ENCODE data around the gene NFKBIB.
A peak's percentile ranks its signal among the peaks of the same experiment; 100 is the strongest.
"Not testable (repeated sequence)": the region's sequence is repeated elsewhere in the genome, so short reads cannot be mapped to it uniquely, and the experiment has no call there.

Gene NFKBIB
- total RNA-seq = 23.6 to 30.7 reads per million in 2 donors

DNA sequence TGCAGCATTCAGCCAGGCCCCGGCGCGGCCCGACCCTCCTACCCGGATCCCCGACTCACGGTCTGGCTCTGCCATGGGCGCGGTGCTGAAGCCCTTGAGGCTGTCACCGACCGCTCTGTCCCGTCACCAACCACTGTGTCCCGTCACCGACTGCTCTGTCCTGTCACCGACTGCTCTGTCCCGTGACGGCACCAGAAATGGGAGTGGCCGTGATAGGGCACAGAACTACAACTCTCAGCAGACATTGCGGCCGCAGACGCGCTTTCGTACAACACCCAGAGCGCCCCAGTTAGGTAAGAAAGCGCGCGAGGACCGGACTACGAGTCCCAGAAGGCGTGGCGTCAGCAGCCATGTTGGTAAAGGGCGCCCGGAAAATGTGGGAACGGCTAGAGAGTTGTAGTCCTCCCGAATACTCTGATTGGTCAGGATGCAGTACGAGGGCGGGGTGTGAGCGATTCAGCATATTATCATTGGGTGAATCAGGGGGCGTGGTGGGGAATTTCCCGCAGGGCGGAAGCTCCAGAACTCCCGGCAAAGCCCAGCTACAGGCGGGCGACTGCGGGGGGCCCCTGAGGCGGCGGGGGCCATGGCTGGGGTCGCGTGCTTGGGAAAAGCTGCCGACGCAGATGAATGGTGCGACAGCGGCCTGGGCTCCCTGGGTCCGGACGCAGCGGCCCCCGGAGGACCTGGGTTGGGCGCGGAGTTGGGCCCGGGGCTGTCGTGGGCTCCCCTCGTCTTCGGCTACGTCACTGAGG is at the start of gene NFKBIB, which contains the start of gene SIRT2:
TSS of gene NFKBIB (plus strand) at position 523 of the 755 bp plus-strand sequence. CDS start at position 587, 64 bp downstream.
TSS of gene SIRT2 (minus strand) at position 172 of the 755 bp plus-strand sequence. CDS start at position 75, 97 bp downstream.
- peak; percentile 82 for DNase-seq

DNA sequence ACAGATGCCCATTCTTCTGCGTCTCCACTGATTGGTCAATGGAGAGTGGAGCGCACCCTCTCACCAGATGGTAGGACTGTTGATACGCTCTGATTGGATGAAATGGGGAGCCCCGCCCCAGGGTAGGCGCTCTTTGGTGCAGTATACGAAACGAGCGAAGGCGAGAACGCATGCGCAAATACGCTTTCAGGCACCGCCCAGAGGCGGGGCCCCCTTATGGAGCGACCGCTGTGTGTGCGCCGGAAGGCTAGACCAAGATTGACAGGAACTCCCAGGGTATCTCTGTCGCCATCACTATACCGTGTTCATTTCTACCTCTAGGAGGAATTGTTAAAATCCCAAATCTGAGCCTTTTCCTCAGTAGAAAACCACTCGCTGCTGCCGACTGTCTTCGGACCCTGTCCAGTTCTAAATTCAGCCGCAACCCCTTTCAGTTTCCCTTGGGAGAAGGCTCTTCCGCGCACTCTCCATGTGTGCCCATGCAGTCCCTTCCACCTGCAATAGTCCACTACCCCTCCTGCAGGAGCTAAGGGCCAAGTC is 49.3 kb upstream of the NFKBIB start:
- DNase-seq = peak; percentile 77

GRCh38 chr19:38850976-38851621 is 48.7 kb upstream of the NFKBIB start:
- DNase-seq = no peak

GRCh38 chr19:38851622-38852230 is 48.0 kb upstream of the NFKBIB start:
- DNase-seq = peak; percentile 78

DNA sequence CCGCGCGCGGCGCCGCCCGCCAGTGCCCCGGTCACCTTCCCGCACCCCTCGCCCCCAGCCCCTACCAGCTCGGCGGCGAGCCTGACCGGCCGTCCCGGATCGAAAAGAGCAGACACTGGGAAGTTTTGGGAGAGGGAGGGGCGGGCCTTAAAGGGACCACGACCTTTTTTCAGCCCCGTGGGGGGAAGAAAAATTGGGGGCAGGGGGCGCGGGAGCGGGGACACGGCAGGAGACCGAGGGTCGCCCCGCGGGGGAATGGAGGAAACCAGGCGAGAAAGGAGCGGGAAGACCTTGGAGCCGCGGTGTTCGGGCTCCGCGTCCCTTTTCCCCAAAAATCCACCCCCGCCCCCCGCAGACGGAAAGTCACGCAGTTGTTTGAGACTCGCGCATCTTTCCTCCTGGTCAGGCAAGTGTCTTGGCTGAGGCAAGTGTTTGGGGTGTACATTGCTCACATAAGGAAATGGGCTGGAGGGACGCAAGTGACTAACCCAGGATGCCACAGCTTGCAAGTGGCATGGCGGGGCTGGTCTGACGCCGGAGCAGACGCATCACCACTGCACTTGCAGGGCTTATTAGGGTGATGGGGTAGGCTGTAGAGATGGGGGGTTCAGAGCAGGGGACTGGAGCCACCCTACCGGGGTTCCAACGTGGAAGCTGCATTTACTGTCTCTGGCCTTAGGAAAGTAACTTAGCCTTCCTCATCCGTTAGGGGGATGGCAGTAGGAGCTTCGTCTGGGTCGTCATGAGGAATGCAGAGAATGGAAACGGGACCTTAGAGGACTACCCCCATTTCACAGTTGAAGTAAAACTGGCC is 47.3 kb upstream of the NFKBIB start:
- peak; percentile 63 for DNase-seq

DNA sequence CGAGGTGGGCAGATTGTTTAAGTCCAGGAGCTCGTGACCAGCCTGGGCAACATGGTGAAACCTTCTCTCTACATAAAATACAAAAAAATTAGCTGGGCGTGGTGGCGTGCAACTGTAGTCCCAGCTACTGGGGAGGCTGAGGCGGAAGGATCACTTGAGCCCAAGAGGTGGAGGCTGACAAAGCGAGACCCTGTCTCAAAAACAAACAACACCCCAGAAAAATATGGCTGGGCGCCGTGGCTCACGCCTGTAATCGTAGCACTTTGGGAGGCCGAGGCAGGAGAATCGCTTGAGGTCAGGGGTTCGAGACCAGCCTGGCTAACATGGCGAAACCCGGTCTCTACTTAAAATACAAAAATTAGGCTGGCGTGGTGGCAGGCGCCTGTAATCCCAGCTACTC is 46.6 kb upstream of the NFKBIB start:
- DNase-seq = no peak

- not testable (repeated sequence) for DNase-seq
Observed at GRCh38 chr19:38854961-38855360, 44.8 kb upstream of the NFKBIB start.

GRCh38 chr19:38855751-38856150 is 44.0 kb upstream of the NFKBIB start:
- not testable (repeated sequence) for DNase-seq

DNA sequence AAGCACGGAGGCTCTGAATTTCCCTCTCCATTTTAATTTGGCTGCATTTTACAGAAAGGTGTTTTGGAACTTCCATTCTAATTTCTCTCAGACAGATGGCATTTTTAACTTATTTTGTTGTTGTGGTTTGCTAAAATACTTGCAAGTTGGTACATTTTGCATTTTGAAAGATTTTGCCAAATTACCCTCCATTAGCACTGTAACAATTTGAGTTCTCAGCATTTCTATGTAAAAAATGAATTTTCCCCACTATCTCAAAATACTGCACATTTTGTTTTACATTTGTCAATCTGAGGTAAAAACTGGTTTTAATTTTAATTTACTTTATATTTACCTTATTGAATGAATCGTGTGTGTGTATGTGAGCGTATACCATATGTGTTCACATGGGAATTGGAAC is 43.0 kb upstream of the NFKBIB start:
- DNase-seq = no peak

DNA sequence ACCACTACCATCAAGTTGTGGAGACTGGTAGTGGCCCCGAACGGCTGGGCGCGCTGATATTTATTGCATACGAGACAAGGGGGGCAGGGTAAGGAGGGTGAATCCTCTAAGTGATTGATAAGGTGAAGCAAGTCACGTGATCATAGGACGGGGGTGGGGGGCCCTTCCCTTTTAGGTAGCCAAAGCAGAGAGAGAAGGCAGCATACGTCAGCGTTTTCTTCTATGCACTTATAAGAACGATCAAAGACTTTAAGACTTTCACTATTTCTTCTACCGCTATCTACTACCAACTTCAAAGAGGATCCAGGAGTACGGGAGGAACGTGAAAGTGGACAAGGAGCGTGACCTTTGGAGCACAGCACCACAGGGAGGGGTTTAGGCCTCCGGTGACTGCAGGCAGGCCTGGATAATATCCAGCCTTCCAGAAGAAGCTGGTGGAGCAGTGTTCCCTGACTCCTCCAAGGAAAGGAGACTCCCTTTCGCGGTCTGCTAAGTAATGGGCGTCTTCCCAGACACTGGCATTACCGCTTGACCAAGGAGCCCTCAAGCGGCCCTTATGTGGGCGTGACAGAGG is 40.1 kb upstream of the NFKBIB start:
- DNase-seq = not testable (repeated sequence)

- DNase-seq = no peak
Observed at GRCh38 chr19:38861368-38861767, 38.4 kb upstream of the NFKBIB start.

DNA sequence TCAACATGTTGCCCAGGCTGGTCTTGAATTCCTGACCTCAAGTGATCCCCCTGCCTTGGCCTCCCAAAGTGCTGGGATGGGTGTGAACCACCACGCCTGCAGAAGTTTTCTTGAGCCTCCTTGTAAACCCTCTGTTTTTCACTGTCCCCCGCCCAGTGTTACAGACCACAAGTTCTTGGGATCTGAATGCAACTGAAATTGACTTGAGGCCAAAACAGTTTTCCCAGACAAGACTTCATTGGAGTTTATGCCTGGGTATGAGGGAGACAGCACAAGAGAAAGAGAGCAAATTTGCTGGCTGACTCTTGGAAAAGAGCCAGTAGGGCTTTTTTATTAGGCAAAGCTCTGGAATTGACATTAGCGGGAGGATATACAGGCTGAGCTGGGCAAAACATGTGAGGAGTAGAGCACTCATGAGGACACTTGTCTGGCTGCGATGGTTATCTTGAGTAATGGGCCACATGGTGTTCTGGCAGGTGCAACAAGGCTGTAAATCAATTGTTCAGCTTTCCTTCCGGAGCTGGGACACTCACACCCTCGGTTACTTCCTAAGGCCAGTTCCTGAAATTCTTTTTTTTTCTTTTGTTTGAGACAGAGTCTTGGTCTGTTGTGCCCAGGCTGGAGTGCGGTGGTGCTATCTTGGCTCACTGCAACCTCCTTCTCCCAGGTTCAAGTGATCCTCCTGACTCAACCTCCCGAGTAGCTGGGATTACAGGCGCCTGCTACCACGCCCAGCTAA is 37.3 kb upstream of the NFKBIB start:
- no peak for DNase-seq

DNA sequence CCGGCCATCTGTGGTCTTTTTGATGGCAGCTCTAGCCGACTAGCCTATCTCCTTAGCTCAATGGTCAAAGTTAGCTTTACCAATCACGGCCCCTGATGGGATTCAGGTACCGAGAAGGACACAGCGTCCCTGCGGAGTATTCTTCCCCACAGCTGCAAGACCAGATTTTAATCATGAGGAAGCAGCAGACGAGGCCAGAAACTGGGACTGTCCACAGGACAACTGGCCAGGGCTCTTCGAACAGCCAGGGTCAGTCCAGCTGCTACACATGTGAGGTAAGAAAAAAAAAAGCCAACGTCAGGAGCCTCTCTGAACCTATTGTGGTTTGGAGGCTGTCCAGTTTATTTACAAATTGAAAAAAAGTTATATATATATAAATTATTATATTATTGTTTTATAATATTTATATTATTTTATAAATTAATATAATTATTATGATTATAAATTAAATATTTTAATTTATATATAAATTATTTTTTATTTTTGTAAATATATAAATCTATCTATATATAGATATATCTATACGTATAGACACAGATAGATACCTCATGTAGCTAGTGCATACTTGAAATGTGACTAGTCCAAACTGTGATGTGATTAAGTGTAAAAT is 32.5 kb upstream of the NFKBIB start:
- DNase-seq = no peak

GRCh38 chr19:38868551-38868950 is 31.2 kb upstream of the NFKBIB start:
- DNase-seq = no peak

DNA sequence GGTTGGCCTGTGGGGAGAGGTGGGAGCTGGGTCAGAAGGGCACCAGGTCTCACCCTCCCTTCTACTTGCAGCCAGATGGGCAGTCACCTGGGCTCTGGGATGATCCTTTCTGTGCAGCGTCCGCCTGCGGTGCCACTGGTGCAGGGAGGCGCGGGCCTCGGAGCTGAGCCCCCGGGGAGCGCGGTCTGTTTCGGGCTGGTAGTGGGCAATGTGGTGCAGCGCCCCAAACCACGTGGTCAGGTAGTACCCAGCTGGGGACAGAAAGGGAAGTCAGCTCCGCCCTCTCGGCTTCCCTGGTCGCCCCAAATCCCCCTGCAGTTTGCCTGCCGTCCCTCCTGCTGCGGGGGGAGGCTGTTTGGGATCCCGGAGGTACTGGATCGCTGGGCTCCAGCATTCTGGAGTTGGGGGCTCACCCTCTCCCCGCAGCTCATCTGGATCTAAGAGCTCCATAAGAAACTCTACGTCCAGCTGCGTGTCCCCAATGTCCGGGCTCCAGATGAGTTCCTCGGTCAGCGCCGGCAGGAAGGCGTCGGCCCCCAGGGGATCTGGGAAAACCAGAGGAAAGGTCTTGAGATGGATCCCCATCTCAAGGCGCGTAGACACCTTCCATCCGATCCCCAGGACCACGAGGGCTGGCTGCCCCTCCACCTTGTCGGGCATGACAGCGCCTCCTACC is 30.5 kb upstream of the NFKBIB start:
- no peak for DNase-seq

GRCh38 chr19:38869836-38870607 is 29.7 kb upstream of the NFKBIB start:
- DNase-seq = peak; percentile 88

DNA sequence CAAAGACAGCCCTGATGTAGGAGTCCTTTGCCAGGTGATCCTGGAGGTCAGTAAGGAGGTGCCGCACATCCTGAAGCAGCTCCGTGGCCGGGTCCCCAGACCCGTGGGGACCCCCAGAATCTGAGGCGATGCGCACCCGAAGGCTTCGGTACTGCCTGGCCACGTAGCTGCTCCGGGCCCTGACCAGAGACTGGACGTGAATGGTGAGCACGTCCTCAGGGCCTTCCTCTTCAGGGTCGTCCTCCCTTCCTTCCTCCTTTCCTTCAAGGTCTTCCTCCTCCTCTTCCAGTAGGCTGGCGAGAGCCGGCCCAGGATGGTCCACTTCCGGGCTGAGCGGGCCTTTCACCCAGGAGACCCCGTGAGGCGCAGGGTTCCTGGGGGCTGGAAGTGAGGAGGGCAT is 29.2 kb upstream of the NFKBIB start:
- DNase-seq = no peak

- DNase-seq = not testable (repeated sequence)
Observed at GRCh38 chr19:38873400-38873799, 26.4 kb upstream of the NFKBIB start.

GRCh38 chr19:38875656-38876395 is 23.9 kb upstream of the NFKBIB start:
- no peak for DNase-seq

Data from activated gamma-delta T cell (primary cell).